Germinal center (tissue), 1 donor: ENCODE results near the gene LIMA1.

Source experiments
- DNase-seq: peaks from one replicate; pipeline ENCODE4 v3.0.0; 2012; ENCODE audit warnings: mixed read lengths, low spot score

The LIMA1 gene

GRCh38 chr12:50218386-50218785 is 64.9 kb downstream of the LIMA1 start:
- no peak for DNase-seq

GRCh38 chr12:50217202-50217601 is 66.1 kb downstream of the LIMA1 start:
- no peak for DNase-seq

GRCh38 chr12:50215033-50215432 is 68.3 kb downstream of the LIMA1 start:
- DNase-seq, result no peak

- no peak for DNase-seq
Observed at GRCh38 chr12:50214018-50214417, 69.3 kb downstream of the LIMA1 start.

- no peak for DNase-seq
Observed at GRCh38 chr12:50213439-50213838, 69.9 kb downstream of the LIMA1 start.

- no peak for DNase-seq
Observed at GRCh38 chr12:50212071-50212467, 71.3 kb downstream of the LIMA1 start.

GRCh38 chr12:50211392-50212070 is 71.8 kb downstream of the LIMA1 start:
- no peak for DNase-seq

- no peak for DNase-seq
Observed at GRCh38 chr12:50207424-50207823, 75.9 kb downstream of the LIMA1 start.

GRCh38 chr12:50205648-50206047 is 77.7 kb downstream of the LIMA1 start:
- DNase-seq, result no peak

GRCh38 chr12:50203691-50204090 is 79.6 kb downstream of the LIMA1 start:
- DNase-seq, result no peak

- no peak for DNase-seq
Observed at GRCh38 chr12:50201987-50202521, 81.3 kb downstream of the LIMA1 start.

- no peak for DNase-seq
Observed at GRCh38 chr12:50200552-50201273, 82.6 kb downstream of the LIMA1 start.

GRCh38 chr12:50198829-50199228 is 84.5 kb downstream of the LIMA1 start:
- DNase-seq, result no peak

GRCh38 chr12:50197297-50197727 is 86.0 kb downstream of the LIMA1 start:
- no peak for DNase-seq

- DNase-seq, result no peak
Observed at GRCh38 chr12:50196537-50196936, 86.8 kb downstream of the LIMA1 start.

GRCh38 chr12:50195832-50196231 is 87.5 kb downstream of the LIMA1 start:
- no peak for DNase-seq

- DNase-seq, result no peak
Observed at GRCh38 chr12:50192908-50193307, 90.4 kb downstream of the LIMA1 start.

- DNase-seq, result no peak
Observed at GRCh38 chr12:50192236-50192635, 91.1 kb downstream of the LIMA1 start.

GRCh38 chr12:50190859-50191258 is 92.5 kb downstream of the LIMA1 start:
- no peak for DNase-seq

- DNase-seq, result no peak
Observed at GRCh38 chr12:50188875-50189575, 94.3 kb downstream of the LIMA1 start.

- DNase-seq, result no peak
Observed at GRCh38 chr12:50188241-50188781, 95.0 kb downstream of the LIMA1 start.

- DNase-seq, result no peak
Observed at GRCh38 chr12:50187084-50187900, 96.0 kb downstream of the LIMA1 start.
